AG09309 (cell line): ENCODE results near the gene TRAF3IP3.
A peak's percentile ranks its signal among the peaks of the same experiment; 100 is the strongest.

Source experiments
- DNase-seq: peaks from one replicate; pipeline ENCODE4 v3.0.0-alpha.2; 2010; ENCODE audit warnings: low read depth
- H3K4me3 ChIP-seq: 2 replicates; pipeline ENCODE4 v1.5.1; 2011; ENCODE audit warnings: mild to moderate bottlenecking, low read depth, low read length, moderate library complexity; ENCODE audit not compliant: control insufficient read depth
- CTCF ChIP-seq: IDR thresholded peaks from 2 replicates; pipeline ENCODE4 v1.5.1; 2011; ENCODE audit warnings: mild to moderate bottlenecking, low read depth, low read length, inconsistent platforms; ENCODE audit not compliant: insufficient read depth, control insufficient read depth; ENCODE audit errors: missing control alignments

TRAF3IP3 gene

GRCh38 chr1:209800984-209801834 is 45.4 kb downstream of the TRAF3IP3 start:
- DNase-seq: no peak
- TF ChIP-seq CTCF: no peak
- no peak overlapping the region for H3K4me3 ChIP-seq

GRCh38 chr1:209802117-209802779 is 46.4 kb downstream of the TRAF3IP3 start:
- H3K4me3 ChIP-seq: no peak overlapping the region
- TF ChIP-seq CTCF: no peak
- DNase-seq: no peak

GRCh38 chr1:209802780-209803152 is 46.9 kb downstream of the TRAF3IP3 start:
- TF ChIP-seq CTCF: no peak

GRCh38 chr1:209803568-209803967 is 47.7 kb downstream of the TRAF3IP3 start:
- no peak for DNase-seq
- TF ChIP-seq CTCF: no peak
- H3K4me3 ChIP-seq: no peak overlapping the region

More at GRCh38 chr1:209802780-209803152, 46.9 kb downstream of the TRAF3IP3 start:
- no peak overlapping the region for H3K4me3 ChIP-seq
- no peak for DNase-seq

GRCh38 chr1:209805341-209805781 is 49.5 kb downstream of the TRAF3IP3 start:
- TF ChIP-seq CTCF: no peak
- no peak overlapping the region for H3K4me3 ChIP-seq
- DNase-seq: no peak

GRCh38 chr1:209805875-209806760 is 50.3 kb downstream of the TRAF3IP3 start, which contains the start of gene IRF6:
IRF6 (minus strand) TSS chr1:209806142; CDS start chr1:209801413, 4,729 bp downstream.
- no peak for TF ChIP-seq CTCF
- H3K4me3 ChIP-seq: peak within 1 kb of the TSS; percentile 26
- DNase-seq: no peak
